GM12891 (cell line): ENCODE data around the gene RASSF8.

Experiments
- DNase-seq: peaks from one replicate; pipeline ENCODE4 v3.0.0; 2011; ENCODE audit warnings: low spot score; ENCODE audit not compliant: insufficient read length
- FAIRE-seq: peaks from 2 replicates; lab custom pipeline; 2011; peaks lifted over from hg19 to GRCh38; lab: Jason Lieb, UNC
- PAX5 ChIP-seq: IDR thresholded peaks from 2 replicates; pipeline ENCODE4 v1.6.1; 2011; ENCODE audit warnings: low read length, moderate library complexity, mild to moderate bottlenecking; ENCODE audit not compliant: insufficient read depth, severe bottlenecking
- POLR2A ChIP-seq: IDR thresholded peaks from 2 replicates; pipeline ENCODE4 v1.6.1; 2011; ENCODE audit warnings: low read depth, low read length, control low read depth
- POLR2AphosphoS5 ChIP-seq: IDR thresholded peaks from 2 replicates; pipeline ENCODE4 v1.6.1; 2011; ENCODE audit warnings: low read depth, low read length, control low read depth
- POU2F2 ChIP-seq: IDR thresholded peaks from 2 replicates; pipeline ENCODE4 v1.6.1; 2011; ENCODE audit warnings: low read depth, mild to moderate bottlenecking, control low read depth, low read length, moderate library complexity
- SPI1 ChIP-seq: IDR thresholded peaks from 2 replicates; pipeline ENCODE4 v1.6.1; 2011; ENCODE audit warnings: low read depth, low read length, control low read depth
- TAF1 ChIP-seq: IDR thresholded peaks from 2 replicates; pipeline ENCODE4 v1.6.1; 2011; ENCODE audit warnings: low read depth, low read length, control low read depth

RASSF8 gene

DNA sequence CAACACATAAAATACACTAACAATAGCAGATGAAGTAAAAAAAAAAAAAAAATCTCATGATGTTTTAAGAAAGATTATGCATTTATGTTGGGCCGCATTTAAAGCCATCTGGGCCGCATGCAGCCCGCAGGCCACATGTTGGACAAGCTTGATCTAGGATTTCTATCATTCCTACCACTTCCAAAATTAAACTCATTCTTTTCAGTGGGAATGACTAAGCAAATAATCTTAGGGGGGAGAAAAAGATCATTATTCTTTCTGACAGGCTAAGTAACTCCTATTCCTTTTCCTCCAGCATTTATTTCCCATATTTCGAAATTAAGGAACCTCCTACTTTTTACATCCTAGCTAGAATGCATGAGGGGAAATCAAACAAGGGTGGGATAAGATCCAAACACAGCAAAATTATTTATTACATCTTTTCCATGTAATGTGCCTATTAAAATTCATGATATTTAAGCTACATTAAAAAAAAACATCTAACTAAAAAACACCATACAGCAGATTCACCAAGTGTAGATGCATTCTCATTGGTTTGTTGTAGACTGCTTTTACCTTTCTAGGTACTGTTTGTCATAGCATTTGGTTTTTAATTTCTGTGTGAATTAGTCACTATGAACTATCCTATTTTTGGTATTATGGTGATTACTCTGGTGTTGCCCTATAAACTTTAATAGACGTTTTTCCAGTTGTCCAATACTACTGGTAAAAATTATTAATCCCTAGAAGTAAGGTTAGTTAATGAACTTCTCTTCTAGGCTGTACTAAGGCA is 76.1 kb downstream of the RASSF8 start:
- DNase-seq, result no peak
- FAIRE-seq, result no peak
- TF ChIP-seq POLR2A (no peak), POU2F2 (no peak), SPI1 (no peak), PAX5 (no peak), TAF1 (no peak), POLR2AphosphoS5 (no peak)

DNA sequence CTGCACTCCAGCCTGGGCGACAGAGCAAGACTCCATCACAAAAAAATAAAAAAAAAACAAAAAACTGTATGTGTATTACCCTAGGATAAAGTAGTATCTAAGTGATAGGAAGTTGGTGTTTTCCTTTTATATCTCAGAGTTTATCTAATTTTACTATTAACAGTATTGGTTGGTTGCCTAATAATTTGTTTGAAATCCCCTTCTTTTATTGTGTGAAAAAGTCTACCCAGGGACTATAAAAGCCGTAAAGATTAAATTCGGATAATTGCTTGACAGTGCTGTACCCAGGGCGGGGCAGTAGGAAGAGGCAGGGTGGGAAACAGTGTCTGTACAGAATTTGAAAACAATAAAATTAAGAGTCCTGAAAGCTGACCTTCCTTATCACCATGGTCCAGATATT is 78.4 kb downstream of the RASSF8 start:
- no peak for DNase-seq
- FAIRE-seq, result no peak
- no peak for TF ChIP-seq POLR2A
- TF ChIP-seq SPI1, result no peak
- TF ChIP-seq TAF1, result no peak
- TF ChIP-seq PAX5, result no peak
- no peak for TF ChIP-seq POLR2AphosphoS5
- TF ChIP-seq POU2F2, result no peak

DNA sequence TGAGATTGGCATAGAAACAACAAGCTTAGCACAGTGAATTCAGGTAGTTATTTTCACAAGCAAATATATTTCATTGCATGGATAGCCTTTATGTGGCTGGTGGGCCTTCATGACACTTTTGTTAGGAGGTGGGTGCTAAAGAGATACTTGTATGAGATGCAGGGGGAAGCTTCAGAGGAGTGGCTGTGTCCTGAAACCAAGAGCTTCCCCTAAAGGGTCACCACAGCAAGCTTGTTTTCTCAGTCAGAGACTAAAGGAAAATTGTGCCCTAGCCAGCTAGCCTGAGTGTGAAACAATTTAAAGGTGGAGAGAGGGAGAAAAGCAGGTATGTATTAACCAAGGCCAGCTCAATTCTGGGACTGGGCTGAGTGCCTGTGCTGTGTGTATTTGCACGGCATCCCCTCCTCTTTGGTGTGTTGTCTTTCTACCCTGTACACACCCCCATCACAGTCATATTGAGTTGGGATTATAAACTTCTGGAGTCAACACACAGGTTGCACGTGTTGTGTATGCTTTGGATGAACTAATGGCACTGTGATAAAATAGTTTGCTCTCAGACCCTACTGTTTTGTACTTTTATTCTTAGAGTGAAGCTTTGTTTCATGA is 79.2 kb downstream of the RASSF8 start:
- FAIRE-seq, result no peak
- no peak for DNase-seq

DNA sequence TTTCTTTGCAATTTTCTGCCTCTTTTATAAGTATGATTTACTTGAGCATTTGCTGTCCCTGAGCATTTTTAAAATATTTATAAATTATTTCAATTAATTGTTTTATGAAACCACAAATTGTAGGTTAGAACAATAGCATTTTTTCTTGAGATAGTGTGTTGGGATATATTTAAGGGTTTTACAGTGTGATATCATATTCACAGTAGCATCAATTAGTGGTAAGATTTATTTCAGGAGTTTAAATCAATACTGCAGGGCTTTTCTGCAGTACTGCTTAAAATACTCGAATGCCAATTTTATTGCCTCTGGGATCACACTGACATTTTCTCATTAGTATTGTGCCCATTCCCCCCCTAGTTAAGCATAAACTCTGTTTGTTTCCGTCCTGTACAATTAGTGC is 84.2 kb downstream of the RASSF8 start:
- FAIRE-seq, result no peak
- no peak for DNase-seq

More for the DNA sequence above, 79.2 kb downstream of the RASSF8 start:
- TF ChIP-seq SPI1 (no peak), POU2F2 (no peak), PAX5 (no peak), POLR2A (no peak), TAF1 (no peak), POLR2AphosphoS5 (no peak)

DNA sequence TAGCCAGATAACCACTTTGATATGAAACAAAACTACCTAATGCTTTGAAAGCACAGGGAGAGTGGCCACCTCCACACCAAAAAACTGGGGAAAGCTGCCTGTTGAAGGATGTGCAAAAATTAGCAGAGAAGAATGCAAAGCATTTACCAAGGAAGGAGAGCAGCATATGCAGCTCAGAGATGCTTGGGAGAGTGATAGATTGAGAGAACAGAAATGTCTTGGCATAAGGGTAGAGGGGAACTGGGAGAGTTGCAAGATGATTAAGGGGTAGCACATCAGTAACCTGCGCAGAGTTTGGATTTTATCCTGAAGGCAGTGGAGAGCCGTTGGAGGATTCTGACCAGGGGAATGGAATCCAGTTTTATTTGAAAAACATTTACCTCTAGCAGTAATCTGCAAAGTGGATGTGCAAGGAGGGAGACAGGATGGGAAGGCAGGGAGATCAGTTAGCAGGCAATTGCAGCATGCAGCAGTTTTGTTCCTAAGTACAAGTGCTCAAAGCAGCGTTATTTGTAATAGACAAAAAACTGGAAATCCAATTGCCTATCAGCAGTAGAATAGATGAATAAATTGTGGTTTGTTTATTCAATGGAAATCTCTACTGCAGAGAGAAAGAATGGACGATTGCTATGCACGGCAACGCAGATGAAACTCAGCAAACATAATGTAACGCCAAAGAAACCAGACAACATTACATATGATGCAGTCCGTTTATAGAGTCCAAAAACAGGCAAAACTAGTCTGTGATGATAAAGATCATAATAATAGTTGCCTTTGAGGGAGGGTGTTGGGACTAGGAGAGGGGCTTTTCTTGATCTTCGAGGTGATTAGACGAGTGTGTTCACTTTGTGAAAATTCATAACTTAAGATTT is 84.9 kb downstream of the RASSF8 start:
- FAIRE-seq (no peak), DNase-seq (no peak)
- TF ChIP-seq PAX5 (no peak), POLR2AphosphoS5 (no peak), POU2F2 (no peak), TAF1 (no peak), POLR2A (no peak), SPI1 (no peak)

More for the DNA sequence above, 84.2 kb downstream of the RASSF8 start:
- no peak for TF ChIP-seq TAF1
- no peak for TF ChIP-seq POU2F2
- TF ChIP-seq POLR2A, result no peak
- no peak for TF ChIP-seq POLR2AphosphoS5
- TF ChIP-seq PAX5, result no peak
- TF ChIP-seq SPI1, result no peak

DNA sequence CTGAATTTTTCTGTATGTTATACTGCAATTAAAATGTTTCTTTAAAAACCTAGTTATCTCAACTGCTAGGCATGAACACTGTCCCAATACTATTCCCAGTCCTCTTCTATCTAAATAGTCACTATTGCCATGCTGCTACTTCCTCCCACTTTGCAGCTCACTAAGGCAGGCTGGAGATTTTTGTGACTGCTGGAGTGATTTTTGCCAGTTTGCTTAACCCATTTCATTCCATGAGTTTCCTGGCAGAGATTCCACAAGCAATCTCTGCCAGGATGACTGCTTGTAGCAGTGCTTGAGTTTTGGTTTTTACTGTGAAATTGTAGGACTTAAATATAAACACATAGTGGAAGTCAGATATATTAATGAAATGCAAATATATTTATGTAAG is 85.5 kb downstream of the RASSF8 start:
- TF ChIP-seq POU2F2, result no peak
- TF ChIP-seq POLR2A, result no peak
- no peak for TF ChIP-seq POLR2AphosphoS5
- no peak for FAIRE-seq
- no peak for DNase-seq

DNA sequence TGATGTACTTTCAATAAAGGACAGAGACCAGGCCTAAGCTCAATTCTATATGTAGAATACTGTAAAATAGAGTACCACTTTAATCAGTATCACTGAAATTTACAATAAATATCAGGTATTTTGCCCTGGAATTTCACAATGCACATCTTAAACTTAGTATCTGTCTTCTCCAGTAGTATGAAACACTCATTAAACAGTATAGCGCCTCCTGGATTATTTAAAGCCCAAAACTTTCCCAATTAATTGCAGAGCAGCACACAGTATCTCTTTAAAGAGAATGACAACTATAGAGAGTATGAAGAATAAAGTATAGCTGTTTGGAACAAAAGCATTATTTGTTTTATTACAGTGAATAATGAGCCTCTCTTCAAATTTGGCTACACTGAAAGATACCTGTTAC is 86.1 kb downstream of the RASSF8 start:
- FAIRE-seq (no peak), DNase-seq (no peak)
- TF ChIP-seq SPI1 (no peak), TAF1 (no peak), PAX5 (no peak), POU2F2 (no peak), POLR2AphosphoS5 (no peak), POLR2A (no peak)

DNA sequence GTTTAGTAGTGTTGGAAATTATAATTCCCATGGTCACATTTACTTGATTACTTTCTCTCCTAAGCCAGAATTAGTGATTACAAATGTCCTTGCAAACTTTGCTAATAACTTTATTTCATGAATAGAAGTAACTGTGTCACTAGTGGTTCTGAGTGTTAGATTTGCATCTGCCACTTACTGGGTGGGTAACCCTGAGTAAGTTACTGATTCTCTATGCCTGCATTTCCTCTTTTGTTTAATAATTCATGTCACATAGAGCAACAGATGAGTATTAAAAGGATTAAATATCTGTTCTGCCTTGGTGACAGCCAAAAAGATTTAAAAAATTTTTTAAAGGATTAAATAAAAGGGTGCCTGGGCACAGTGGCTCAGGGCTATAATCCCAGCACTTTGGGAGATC is 87.7 kb downstream of the RASSF8 start:
- TF ChIP-seq POU2F2 (no peak), POLR2A (no peak), TAF1 (no peak), PAX5 (no peak), POLR2AphosphoS5 (no peak), SPI1 (no peak)
- DNase-seq (no peak), FAIRE-seq (no peak)

DNA sequence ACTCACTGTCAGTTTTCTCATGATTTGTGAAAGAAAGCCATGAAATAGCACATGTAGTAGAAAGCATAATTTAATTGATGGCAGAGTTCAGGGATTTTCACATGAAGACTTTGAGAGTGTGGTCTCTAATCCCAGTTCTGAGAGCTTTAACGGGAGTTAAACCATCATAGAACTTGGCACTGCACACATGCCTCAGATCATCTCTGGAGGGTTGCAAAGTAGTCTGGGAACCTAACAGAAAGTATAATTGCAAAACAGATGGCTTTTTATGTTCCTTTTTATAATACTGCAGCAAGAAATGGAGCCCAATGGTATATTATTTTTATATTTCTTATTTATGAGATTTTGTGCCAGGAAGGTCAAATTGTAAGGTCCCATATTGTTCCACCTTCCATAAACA is 88.4 kb downstream of the RASSF8 start:
- FAIRE-seq (no peak), DNase-seq (no peak)
- TF ChIP-seq PAX5, result no peak
- TF ChIP-seq POU2F2, result no peak
- TF ChIP-seq POLR2AphosphoS5, result no peak
- TF ChIP-seq POLR2A, result no peak
- TF ChIP-seq SPI1, result no peak
- no peak for TF ChIP-seq TAF1
